HCT116 (cell line): ENCODE data around the gene PHF1.

ENCODE experiments used
- CEBPB ChIP-seq: IDR thresholded peaks from 2 replicates; pipeline ENCODE4 v1.6.1; 2012; ENCODE audit warnings: low read depth
- CTCF ChIP-seq, 3 experiments: fragments of 200-600 bp in 1 of 3; sonication (generic) in 1 of 3; IDR thresholded peaks in 2 of 3; conservative IDR thresholded peaks in 1 of 3; 2 replicates each; pipeline ENCODE4 v1.5.1; 2012 to 2017; ENCODE audit warnings: low read depth in 2 of 3, low read length in 2 of 3, antibody characterized with exemption in 1 of 3, borderline replicate concordance in 1 of 3, control low read depth in 1 of 3, mild to moderate bottlenecking in 1 of 3, mixed read lengths in 1 of 3, mixed run types in 1 of 3, moderate library complexity in 1 of 3; ENCODE audit not compliant: insufficient read depth in 1 of 3
- EGR1 ChIP-seq: IDR thresholded peaks from 2 replicates; pipeline ENCODE4 v1.6.1; 2012; ENCODE audit warnings: low read depth
- EZH2 ChIP-seq: fragments of 200-600 bp; sonication (generic); IDR thresholded peaks from 2 replicates; pipeline ENCODE4 v1.6.1; 2017; ENCODE audit warnings: antibody characterized with exemption, mixed run types
- EZH2phosphoT487 ChIP-seq: fragments of 200-600 bp; IDR thresholded peaks from 2 replicates; pipeline ENCODE4 v1.6.1; 2018; ENCODE audit warnings: antibody characterized with exemption, borderline replicate concordance
- POLR2A ChIP-seq: IDR thresholded peaks from 2 replicates; pipeline ENCODE4 v1.7.0; 2011; ENCODE audit warnings: borderline replicate concordance; ENCODE audit not compliant: insufficient read depth, insufficient read length; ENCODE audit errors: extremely low read depth
- POLR2AphosphoS5 ChIP-seq: IDR thresholded peaks from 2 replicates; pipeline ENCODE4 v1.6.1; 2011; ENCODE audit warnings: mild to moderate bottlenecking, low read depth, low read length, moderate library complexity
- RAD21 ChIP-seq: IDR thresholded peaks from 2 replicates; pipeline ENCODE4 v1.6.1; 2012; ENCODE audit warnings: low read depth, mild to moderate bottlenecking
- REST ChIP-seq: IDR thresholded peaks from 2 replicates; pipeline ENCODE4 v1.6.1; 2012; ENCODE audit warnings: low read depth
- SP1 ChIP-seq: IDR thresholded peaks from 2 replicates; pipeline ENCODE4 v1.6.1; 2012; ENCODE audit warnings: low read depth
- SRF ChIP-seq: IDR thresholded peaks from 2 replicates; pipeline ENCODE4 v1.6.1; 2012; ENCODE audit warnings: low read depth
- ZNF274 ChIP-seq: fragments of 200-500 bp; sonication (Bioruptor generic); IDR thresholded peaks from 2 replicates; pipeline ENCODE4 v1.6.1; 2014; ENCODE audit warnings: mild to moderate bottlenecking, low read depth, low read length, inconsistent platforms

GRCh38 chr6:33390767-33391277, 20.0 kb upstream of the PHF1 start:
- TF ChIP-seq CTCF (IDR thresholded peaks at IDR 0.05 in 2 of 3, conservative IDR thresholded peaks at IDR 0.05 in 1 of 3; ENCODE audit: borderline replicate concordance in 1 of 3, insufficient read depth in 1 of 3, low read depth in 2 of 3, low read length in 2 of 3) (no peak), POLR2AphosphoS5 (no peak), REST (no peak), EZH2 (no peak), ZNF274 (no peak), CEBPB (no peak), SRF (no peak), RAD21 (no peak), EGR1 (no peak), EZH2phosphoT487 (no peak), POLR2A (no peak), SP1 (no peak)
